ENCODE data around the gene PSMD10.

DNA sequence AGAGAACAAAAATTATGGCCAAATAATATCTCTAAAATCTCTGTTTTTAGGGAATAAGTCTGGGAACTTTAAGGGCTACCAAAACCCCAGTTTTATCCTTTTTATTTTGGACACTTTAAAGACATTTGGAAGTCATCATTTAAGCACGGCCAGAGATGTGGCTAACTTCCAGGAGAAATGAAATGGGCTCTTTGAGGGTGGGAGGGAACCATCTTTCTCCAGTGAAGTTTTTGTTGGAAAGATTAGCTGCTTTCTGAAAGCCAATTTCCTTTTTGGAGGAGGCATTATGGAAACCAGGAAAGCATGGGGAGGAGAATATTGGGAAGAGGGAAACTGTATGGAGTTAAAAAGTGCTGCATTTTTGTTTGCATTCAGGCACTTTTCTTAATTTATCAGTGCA lies 41.7 kb downstream of the PSMD10 start:
- TF ChIP-seq CTCF (IDR thresholded peaks at IDR 0.05; ENCODE audit: low read depth, low read length, missing input control) (no peak), FOXA1 (IDR thresholded peaks at IDR 0.05) (no peak)

Measured in liver (tissue), 2 donors.